ENCODE data around the gene BOD1L1.

BOD1L1 gene

GRCh38 chr4:13540446-13541175 is 86.9 kb downstream of the BOD1L1 start:
- Histone ChIP-seq H3K4me3 (ENCODE audit: low read depth, low read length) (no peak overlapping the region), H3K36me3 (ENCODE audit: control insufficient read depth in 2 of 2, insufficient read depth in 1 of 2, low read length in 2 of 2) (peaks cover 0 to 7% of the 10 kb centered on the region in 2 experiments; a peak in 1 of 3 replicates), H3K9me3 (ENCODE audit: control insufficient read depth, insufficient read depth, low read depth, low read length) (no peaks in the 10 kb centered on the region), H3K4me1 (ENCODE audit: control insufficient read depth, insufficient read depth, low read length) (no peaks in the 10 kb centered on the region), H3K27ac (ENCODE audit: extremely low read depth, low read depth, low read length) (no peak overlapping the region)
- CTCF ChIA-PET = no interaction called here
- TF ChIP-seq ZNF549 (tag by site-specific recombination; IDR thresholded peaks at IDR 0.05) (no peak), ZNF366 (tag by site-specific recombination; conservative IDR thresholded peaks at IDR 0.05) (no peak), ZNF146 (tag by site-specific recombination; IDR thresholded peaks at IDR 0.05) (no peak)
- POLR2A ChIA-PET = no interaction called here

DNA sequence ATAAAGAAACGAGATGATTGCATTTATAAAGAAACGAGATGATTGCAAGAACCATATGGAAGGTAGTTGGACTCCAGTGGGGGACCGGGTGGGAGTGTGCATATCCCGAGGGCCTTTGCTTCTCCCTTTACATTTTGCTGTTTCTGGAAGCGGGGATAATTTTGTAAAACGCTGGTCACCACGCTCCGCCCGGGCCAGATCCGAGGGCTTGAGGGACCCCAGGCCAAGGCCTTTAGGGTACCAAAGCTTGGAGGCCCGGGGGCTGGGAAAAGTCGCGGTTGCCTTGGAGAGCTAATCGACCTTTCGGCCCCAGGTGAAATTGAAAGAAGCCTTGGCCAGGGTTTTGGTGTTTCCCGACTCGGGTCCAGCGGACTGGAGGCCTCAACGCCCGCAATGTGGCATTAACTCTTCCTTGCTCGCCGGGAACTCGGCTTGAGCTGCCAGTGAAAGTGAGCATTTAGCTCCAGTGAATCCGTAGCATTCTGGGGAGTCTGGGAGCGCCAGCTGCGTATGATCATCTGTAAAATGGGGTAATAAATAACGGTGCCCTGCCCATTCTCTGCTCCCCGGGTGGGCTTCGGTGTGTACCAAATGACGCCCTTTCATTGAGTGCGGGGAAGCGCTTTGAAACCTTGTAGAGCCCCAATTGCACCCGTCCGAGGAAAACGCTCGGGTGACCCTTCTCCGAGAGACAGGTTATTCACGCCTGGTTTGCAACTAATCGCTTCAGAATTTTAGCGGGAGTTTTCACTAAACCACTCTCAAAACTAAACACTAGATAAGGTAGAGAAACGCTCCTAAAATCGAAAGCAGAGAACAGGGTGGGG is 87.7 kb downstream of the BOD1L1 start:
- Histone ChIP-seq H3K27ac (ENCODE audit: extremely low read depth, low read depth, low read length) (no peak overlapping the region), H3K4me3 (ENCODE audit: low read depth, low read length) (no peak overlapping the region), H3K4me1 (ENCODE audit: control insufficient read depth, insufficient read depth, low read length) (no peaks in the 10 kb centered on the region), H3K36me3 (ENCODE audit: control insufficient read depth in 2 of 2, insufficient read depth in 1 of 2, low read length in 2 of 2) (peaks cover 0 to 7% of the 10 kb centered on the region in 2 experiments; a peak in 1 of 3 replicates), H3K9me3 (ENCODE audit: control insufficient read depth, insufficient read depth, low read depth, low read length) (no peaks in the 10 kb centered on the region)
- TF ChIP-seq ZNF707 (tag by site-specific recombination; IDR thresholded peaks at IDR 0.05) = no peak
- TF ChIP-seq ZNF146 (tag by site-specific recombination; IDR thresholded peaks at IDR 0.05) = no peak
- no peak for TF ChIP-seq ZNF10 (tag by site-specific recombination; IDR thresholded peaks at IDR 0.05)
- TF ChIP-seq, protein P1, sequence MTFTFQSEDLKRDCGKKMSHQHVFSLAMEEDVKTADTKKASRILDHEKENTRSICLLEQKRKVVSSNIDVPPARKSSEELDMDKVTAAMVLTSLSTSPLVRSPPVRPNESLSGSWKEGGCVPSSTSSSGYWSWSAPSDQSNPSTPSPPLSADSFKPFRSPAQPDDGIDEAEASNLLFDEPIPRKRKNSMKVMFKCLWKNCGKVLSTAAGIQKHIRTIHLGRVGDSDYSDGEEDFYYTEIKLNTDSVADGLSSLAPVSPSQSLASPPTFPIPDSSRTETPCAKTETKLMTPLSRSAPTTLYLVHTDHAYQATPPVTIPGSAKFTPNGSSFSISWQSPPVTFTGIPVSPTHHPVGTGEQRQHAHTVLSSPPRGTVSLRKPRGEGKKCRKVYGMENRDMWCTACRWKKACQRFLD (tag by site-specific recombination; IDR thresholded peaks at IDR 0.05) = no peak
- no peak for TF ChIP-seq ZNF777 (tag by site-specific recombination; IDR thresholded peaks at IDR 0.05; ENCODE audit: borderline replicate concordance)
- no peak for TF ChIP-seq MZF1 (tag by site-specific recombination; IDR thresholded peaks at IDR 0.05; ENCODE audit: borderline replicate concordance)
- TF ChIP-seq ZNF394 (tag by site-specific recombination; IDR thresholded peaks at IDR 0.05; ENCODE audit: borderline replicate concordance) = no peak
- TF ChIP-seq, protein P2, sequence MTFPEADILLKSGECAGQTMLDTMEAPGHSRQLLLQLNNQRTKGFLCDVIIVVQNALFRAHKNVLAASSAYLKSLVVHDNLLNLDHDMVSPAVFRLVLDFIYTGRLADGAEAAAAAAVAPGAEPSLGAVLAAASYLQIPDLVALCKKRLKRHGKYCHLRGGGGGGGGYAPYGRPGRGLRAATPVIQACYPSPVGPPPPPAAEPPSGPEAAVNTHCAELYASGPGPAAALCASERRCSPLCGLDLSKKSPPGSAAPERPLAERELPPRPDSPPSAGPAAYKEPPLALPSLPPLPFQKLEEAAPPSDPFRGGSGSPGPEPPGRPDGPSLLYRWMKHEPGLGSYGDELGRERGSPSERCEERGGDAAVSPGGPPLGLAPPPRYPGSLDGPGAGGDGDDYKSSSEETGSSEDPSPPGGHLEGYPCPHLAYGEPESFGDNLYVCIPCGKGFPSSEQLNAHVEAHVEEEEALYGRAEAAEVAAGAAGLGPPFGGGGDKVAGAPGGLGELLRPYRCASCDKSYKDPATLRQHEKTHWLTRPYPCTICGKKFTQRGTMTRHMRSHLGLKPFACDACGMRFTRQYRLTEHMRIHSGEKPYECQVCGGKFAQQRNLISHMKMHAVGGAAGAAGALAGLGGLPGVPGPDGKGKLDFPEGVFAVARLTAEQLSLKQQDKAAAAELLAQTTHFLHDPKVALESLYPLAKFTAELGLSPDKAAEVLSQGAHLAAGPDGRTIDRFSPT (tag by site-specific recombination; IDR thresholded peaks at IDR 0.05) = no peak
- no peak for TF ChIP-seq ZNF324 (tag by site-specific recombination; IDR thresholded peaks at IDR 0.05)
- TF ChIP-seq, protein P3, sequence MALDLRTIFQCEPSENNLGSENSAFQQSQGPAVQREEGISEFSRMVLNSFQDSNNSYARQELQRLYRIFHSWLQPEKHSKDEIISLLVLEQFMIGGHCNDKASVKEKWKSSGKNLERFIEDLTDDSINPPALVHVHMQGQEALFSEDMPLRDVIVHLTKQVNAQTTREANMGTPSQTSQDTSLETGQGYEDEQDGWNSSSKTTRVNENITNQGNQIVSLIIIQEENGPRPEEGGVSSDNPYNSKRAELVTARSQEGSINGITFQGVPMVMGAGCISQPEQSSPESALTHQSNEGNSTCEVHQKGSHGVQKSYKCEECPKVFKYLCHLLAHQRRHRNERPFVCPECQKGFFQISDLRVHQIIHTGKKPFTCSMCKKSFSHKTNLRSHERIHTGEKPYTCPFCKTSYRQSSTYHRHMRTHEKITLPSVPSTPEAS (tag by site-specific recombination; IDR thresholded peaks at IDR 0.05) = no peak
- no peak for TF ChIP-seq ZNF354C (tag by site-specific recombination; IDR thresholded peaks at IDR 0.05; ENCODE audit: borderline replicate concordance, low read depth)
- TF ChIP-seq ZNF174 (tag by site-specific recombination; IDR thresholded peaks at IDR 0.05) = no peak
- no peak for TF ChIP-seq ZBTB7A (tag by site-specific recombination; IDR thresholded peaks at IDR 0.05; ENCODE audit: low read depth)
- no peak for TF ChIP-seq ZNF510 (tag by site-specific recombination; IDR thresholded peaks at IDR 0.05; ENCODE audit: insufficient replicate concordance)
- TF ChIP-seq, protein P4, sequence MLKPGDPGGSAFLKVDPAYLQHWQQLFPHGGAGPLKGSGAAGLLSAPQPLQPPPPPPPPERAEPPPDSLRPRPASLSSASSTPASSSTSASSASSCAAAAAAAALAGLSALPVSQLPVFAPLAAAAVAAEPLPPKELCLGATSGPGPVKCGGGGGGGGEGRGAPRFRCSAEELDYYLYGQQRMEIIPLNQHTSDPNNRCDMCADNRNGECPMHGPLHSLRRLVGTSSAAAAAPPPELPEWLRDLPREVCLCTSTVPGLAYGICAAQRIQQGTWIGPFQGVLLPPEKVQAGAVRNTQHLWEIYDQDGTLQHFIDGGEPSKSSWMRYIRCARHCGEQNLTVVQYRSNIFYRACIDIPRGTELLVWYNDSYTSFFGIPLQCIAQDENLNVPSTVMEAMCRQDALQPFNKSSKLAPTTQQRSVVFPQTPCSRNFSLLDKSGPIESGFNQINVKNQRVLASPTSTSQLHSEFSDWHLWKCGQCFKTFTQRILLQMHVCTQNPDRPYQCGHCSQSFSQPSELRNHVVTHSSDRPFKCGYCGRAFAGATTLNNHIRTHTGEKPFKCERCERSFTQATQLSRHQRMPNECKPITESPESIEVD (tag by site-specific recombination; IDR thresholded peaks at IDR 0.05) = no peak
- TF ChIP-seq KLF8 (tag by site-specific recombination; IDR thresholded peaks at IDR 0.05) = no peak
- TF ChIP-seq, protein P5, sequence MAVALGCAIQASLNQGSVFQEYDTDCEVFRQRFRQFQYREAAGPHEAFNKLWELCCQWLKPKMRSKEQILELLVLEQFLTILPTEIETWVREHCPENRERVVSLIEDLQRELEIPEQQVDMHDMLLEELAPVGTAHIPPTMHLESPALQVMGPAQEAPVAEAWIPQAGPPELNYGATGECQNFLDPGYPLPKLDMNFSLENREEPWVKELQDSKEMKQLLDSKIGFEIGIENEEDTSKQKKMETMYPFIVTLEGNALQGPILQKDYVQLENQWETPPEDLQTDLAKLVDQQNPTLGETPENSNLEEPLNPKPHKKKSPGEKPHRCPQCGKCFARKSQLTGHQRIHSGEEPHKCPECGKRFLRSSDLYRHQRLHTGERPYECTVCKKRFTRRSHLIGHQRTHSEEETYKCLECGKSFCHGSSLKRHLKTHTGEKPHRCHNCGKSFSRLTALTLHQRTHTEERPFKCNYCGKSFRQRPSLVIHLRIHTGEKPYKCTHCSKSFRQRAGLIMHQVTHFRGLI (tag by site-specific recombination; IDR thresholded peaks at IDR 0.05) = no peak
- no peak for TF ChIP-seq ZNF184 (tag by site-specific recombination; IDR thresholded peaks at IDR 0.05)
- TF ChIP-seq GLI2 (tag by site-specific recombination; IDR thresholded peaks at IDR 0.05; ENCODE audit: borderline replicate concordance, low read depth) = no peak
- TF ChIP-seq ZNF391 (tag by site-specific recombination; IDR thresholded peaks at IDR 0.05; ENCODE audit: borderline replicate concordance, low read depth) = no peak
- CTCF ChIA-PET = no interaction called here
- POLR2A ChIA-PET = no interaction called here
